ENCODE measurements around the gene NDUFB11.

Gene NDUFB11

GRCh38 chrX:47174846-47175587 is 30.5 kb upstream of the NDUFB11 start:
- no peak for DNase-seq

- no peak for DNase-seq
These were observed 29.9 kb upstream of the NDUFB11 start for GRCh38 chrX:47174376-47174775.

- DNase-seq, result no peak
These were observed 28.7 kb upstream of the NDUFB11 start for GRCh38 chrX:47172971-47173792.

GRCh38 chrX:47172549-47172948 is 28.0 kb upstream of the NDUFB11 start:
- no peak for DNase-seq

- no peak for DNase-seq
These were observed 27.5 kb upstream of the NDUFB11 start for GRCh38 chrX:47171996-47172395.

- no peak for DNase-seq
These were observed 26.6 kb upstream of the NDUFB11 start for GRCh38 chrX:47170861-47171692.

- DNase-seq, result no peak
These were observed 25.4 kb upstream of the NDUFB11 start for GRCh38 chrX:47169726-47170515.

GRCh38 chrX:47169273-47169672 is 24.8 kb upstream of the NDUFB11 start:
- no peak for DNase-seq

GRCh38 chrX:47168495-47169073 is 24.1 kb upstream of the NDUFB11 start:
- DNase-seq, result no peak

- DNase-seq, result no peak
These were observed 21.6 kb upstream of the NDUFB11 start for GRCh38 chrX:47166126-47166525.

GRCh38 chrX:47164420-47164819 is 19.9 kb upstream of the NDUFB11 start:
- no peak for DNase-seq

- no peak for DNase-seq
These were observed 18.6 kb upstream of the NDUFB11 start for GRCh38 chrX:47162927-47163583.

GRCh38 chrX:47160781-47161180 is 16.3 kb upstream of the NDUFB11 start:
- DNase-seq, result no peak

GRCh38 chrX:47158781-47159180 is 14.3 kb upstream of the NDUFB11 start:
- DNase-seq, result no peak

- DNase-seq, result no peak
These were observed 13.6 kb upstream of the NDUFB11 start for GRCh38 chrX:47158131-47158530.

GRCh38 chrX:47156611-47157520 is 12.4 kb upstream of the NDUFB11 start:
- DNase-seq, result no peak

GRCh38 chrX:47151435-47151834 is 6.9 kb upstream of the NDUFB11 start:
- no peak for DNase-seq

GRCh38 chrX:47148946-47149345 is 4.4 kb upstream of the NDUFB11 start:
- DNase-seq, result no peak

GRCh38 chrX:47146936-47147859 is 2.7 kb upstream of the NDUFB11 start:
- no peak for DNase-seq
